Parathyroid adenoma (tissue), 2 donors: ENCODE results near the gene UBP1.
"Not testable (repeated sequence)": the region's sequence is repeated elsewhere in the genome, so short reads cannot be mapped to it uniquely, and the experiment has no call there.

ENCODE experiments used
- H2AFZ ChIP-seq: fragments of 300-600 bp; sonication (generic); one replicate; pipeline ENCODE4 v1.7.0; 2017; ENCODE audit warnings: antibody characterized with exemption, mild to moderate bottlenecking
- H3K27ac ChIP-seq: fragments of 300-600 bp; sonication (generic); one replicate; pipeline ENCODE4 v1.7.0; 2017
- H3K27me3 ChIP-seq: fragments of 300-600 bp; sonication (generic); one replicate; pipeline ENCODE4 v1.7.0; 2017; ENCODE audit warnings: low read length; ENCODE audit not compliant: control insufficient read depth, insufficient read depth
- H3K36me3 ChIP-seq: fragments of 300-600 bp; sonication (generic); one replicate; pipeline ENCODE4 v1.7.0; 2017; ENCODE audit warnings: low read length; ENCODE audit not compliant: control insufficient read depth, insufficient read depth
- H3K4me1 ChIP-seq: fragments of 300-600 bp; sonication (generic); one replicate; pipeline ENCODE4 v1.7.0; 2017; ENCODE audit warnings: control low read depth
- H3K4me2 ChIP-seq: fragments of 300-600 bp; sonication (generic); one replicate; pipeline ENCODE4 v1.7.0; 2017; ENCODE audit warnings: low read length
- H3K4me3 ChIP-seq: fragments of 300-600 bp; sonication (generic); one replicate; pipeline ENCODE4 v1.7.0; 2017; ENCODE audit warnings: low read depth, low read length
- H3K79me2 ChIP-seq: fragments of 300-600 bp; sonication (generic); one replicate; pipeline ENCODE4 v1.7.0; 2017; ENCODE audit warnings: control low read depth
- H3K9ac ChIP-seq: fragments of 300-600 bp; sonication (generic); one replicate; pipeline ENCODE4 v1.7.0; 2017; ENCODE audit warnings: mild to moderate bottlenecking
- H3K9me3 ChIP-seq: fragments of 300-600 bp; sonication (generic); one replicate; pipeline ENCODE4 v1.7.0; 2017; ENCODE audit warnings: low read length; ENCODE audit not compliant: control insufficient read depth
- TF ChIP-seq, protein P1 (sequence below): fragments of 300-600 bp; sonication (generic); IDR thresholded peaks from one replicate; pipeline ENCODE4 v1.7.0; 2017; ENCODE audit warnings: antibody characterized with exemption, mild to moderate bottlenecking
- donor health status: primary hyperparathyroidism.

Gene UBP1

GRCh38 chr3:33438284-33438668 lies 1.9 kb downstream of the UBP1 start:
- H3K4me2 ChIP-seq = peak overlapping the region; percentile 66
- no peaks in the 10 kb centered on the region for H3K36me3 ChIP-seq
- no peaks in the 10 kb centered on the region for H3K4me1 ChIP-seq
- peak overlapping the region; percentile 89 for H3K4me3 ChIP-seq
- no peaks in the 10 kb centered on the region for H3K27me3 ChIP-seq
- no peak overlapping the region for H3K9ac ChIP-seq
- H3K9me3 ChIP-seq = no peaks in the 10 kb centered on the region
- H3K79me2 ChIP-seq = peaks cover 35% of the 10 kb centered on the region
- H3K27ac ChIP-seq = peak overlapping the region; percentile 13
- TF ChIP-seq, protein P1, sequence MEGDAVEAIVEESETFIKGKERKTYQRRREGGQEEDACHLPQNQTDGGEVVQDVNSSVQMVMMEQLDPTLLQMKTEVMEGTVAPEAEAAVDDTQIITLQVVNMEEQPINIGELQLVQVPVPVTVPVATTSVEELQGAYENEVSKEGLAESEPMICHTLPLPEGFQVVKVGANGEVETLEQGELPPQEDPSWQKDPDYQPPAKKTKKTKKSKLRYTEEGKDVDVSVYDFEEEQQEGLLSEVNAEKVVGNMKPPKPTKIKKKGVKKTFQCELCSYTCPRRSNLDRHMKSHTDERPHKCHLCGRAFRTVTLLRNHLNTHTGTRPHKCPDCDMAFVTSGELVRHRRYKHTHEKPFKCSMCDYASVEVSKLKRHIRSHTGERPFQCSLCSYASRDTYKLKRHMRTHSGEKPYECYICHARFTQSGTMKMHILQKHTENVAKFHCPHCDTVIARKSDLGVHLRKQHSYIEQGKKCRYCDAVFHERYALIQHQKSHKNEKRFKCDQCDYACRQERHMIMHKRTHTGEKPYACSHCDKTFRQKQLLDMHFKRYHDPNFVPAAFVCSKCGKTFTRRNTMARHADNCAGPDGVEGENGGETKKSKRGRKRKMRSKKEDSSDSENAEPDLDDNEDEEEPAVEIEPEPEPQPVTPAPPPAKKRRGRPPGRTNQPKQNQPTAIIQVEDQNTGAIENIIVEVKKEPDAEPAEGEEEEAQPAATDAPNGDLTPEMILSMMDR = no peak
- H2AFZ ChIP-seq = no peak overlapping the region

DNA sequence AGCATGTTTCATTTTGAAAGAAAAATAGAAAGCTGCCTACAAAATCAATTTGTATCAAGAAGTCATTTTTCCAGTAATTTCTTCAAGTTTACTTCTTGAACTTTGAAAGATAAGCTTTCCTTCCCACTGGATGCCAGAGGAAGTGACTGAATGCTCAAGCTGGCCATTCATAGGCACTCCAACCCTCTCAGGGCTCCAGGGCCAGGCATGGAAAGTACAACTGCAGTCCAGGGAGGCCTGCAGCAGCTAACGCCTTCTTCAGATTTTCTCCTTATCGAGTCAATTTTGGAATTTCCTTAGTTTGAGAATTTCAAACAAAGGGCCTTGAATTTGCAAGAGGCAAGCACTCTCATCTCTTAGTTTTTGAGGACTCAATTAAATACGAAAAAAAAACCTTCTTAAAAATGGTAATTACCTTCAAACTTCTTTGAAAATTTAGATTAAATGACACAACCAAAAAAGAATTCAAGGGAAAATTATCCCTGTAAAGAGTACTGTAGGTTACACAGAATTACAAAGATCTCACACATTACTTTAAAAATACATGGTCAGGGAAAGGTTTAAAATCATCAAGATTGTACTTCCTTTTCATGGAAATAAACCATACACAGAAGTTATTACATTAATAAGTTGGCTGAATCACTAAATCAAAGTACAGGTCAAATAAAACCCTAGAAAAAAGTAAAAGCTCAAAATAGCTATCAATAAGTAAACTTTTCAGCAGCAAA lies 2.5 kb downstream of the UBP1 start:
- Histone ChIP-seq H3K4me2 (peak overlapping the region; percentile 66), H3K4me3 (peak overlapping the region; percentile 89), H3K27ac (no peak overlapping the region), H3K79me2 (peaks cover 38% of the 10 kb centered on the region), H3K9ac (no peak overlapping the region), H3K4me1 (no peaks in the 10 kb centered on the region), H3K9me3 (no peaks in the 10 kb centered on the region), H3K27me3 (no peaks in the 10 kb centered on the region), H3K36me3 (no peaks in the 10 kb centered on the region), H2AFZ (no peak overlapping the region)
- TF ChIP-seq, protein P1 = no peak

DNA sequence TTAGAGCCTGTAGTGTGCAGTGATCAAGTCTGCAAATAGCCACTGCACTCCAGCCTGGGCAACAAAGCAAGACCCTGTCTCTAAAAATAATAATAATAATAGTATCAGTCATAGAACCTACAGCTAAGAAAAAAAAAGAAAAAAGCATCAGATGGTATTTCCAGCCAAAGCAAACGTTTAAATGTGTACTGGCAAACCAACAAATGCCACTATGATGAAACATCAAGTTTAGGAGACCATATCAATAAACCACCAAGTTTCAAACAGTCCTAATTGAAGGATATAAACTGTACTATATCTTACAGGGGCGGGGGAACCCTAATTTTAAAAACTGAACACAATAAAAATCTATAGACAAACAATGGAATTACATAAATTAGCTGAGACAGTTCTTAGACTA lies 6.4 kb downstream of the UBP1 start:
- no peak overlapping the region for H3K4me3 ChIP-seq
- no peak overlapping the region for H3K9ac ChIP-seq
- H3K27ac ChIP-seq = no peak overlapping the region
- no peaks in the 10 kb centered on the region for H3K27me3 ChIP-seq
- no peak overlapping the region for H3K4me2 ChIP-seq
- TF ChIP-seq, protein P1 = no peak
- no peaks in the 10 kb centered on the region for H3K9me3 ChIP-seq
- peaks cover 56% of the 10 kb centered on the region for H3K79me2 ChIP-seq
- H3K4me1 ChIP-seq = no peaks in the 10 kb centered on the region
- no peaks in the 10 kb centered on the region for H3K36me3 ChIP-seq
- no peak overlapping the region for H2AFZ ChIP-seq

DNA sequence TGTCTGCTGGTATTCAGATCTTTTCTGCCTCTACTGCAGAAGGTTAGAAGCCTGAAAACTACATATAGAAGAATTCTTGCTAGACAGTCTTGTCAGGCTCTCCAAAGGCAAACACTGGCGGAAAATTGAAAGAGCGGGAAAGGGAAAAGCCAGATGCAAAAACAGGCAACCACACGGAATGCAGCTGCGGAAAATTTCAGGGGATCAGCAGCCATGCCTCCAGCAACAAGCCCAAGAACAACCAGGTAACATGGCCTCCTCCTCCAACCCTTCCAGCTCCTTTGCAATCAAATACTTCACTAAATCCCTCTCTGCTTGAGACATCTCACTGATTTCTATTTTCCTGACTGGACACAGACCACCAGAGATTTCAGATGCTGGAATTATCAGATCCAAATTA lies 9.6 kb downstream of the UBP1 start:
- H3K36me3 ChIP-seq = no peaks in the 10 kb centered on the region
- no peak overlapping the region for H2AFZ ChIP-seq
- no peaks in the 10 kb centered on the region for H3K4me1 ChIP-seq
- no peak overlapping the region for H3K4me3 ChIP-seq
- no peak overlapping the region for H3K9ac ChIP-seq
- H3K79me2 ChIP-seq = peaks cover 52% of the 10 kb centered on the region
- H3K27ac ChIP-seq = no peak overlapping the region
- no peak overlapping the region for H3K4me2 ChIP-seq
- TF ChIP-seq, protein P1 = no peak
- no peaks in the 10 kb centered on the region for H3K9me3 ChIP-seq
- no peaks in the 10 kb centered on the region for H3K27me3 ChIP-seq

GRCh38 chr3:33430061-33430460 lies 10.1 kb downstream of the UBP1 start:
- H2AFZ ChIP-seq = no peak overlapping the region
- H3K9ac ChIP-seq = no peak overlapping the region
- H3K4me1 ChIP-seq = no peaks in the 10 kb centered on the region
- H3K27ac ChIP-seq = no peak overlapping the region
- H3K4me2 ChIP-seq = no peak overlapping the region
- no peaks in the 10 kb centered on the region for H3K9me3 ChIP-seq
- peaks cover 48% of the 10 kb centered on the region for H3K79me2 ChIP-seq
- TF ChIP-seq, protein P1 = no peak
- no peaks in the 10 kb centered on the region for H3K27me3 ChIP-seq
- H3K4me3 ChIP-seq = no peak overlapping the region
- H3K36me3 ChIP-seq = no peaks in the 10 kb centered on the region

- not testable (repeated sequence) for H3K4me1 ChIP-seq, H3K36me3 ChIP-seq, H3K9me3 ChIP-seq, H3K27me3 ChIP-seq, H3K27ac ChIP-seq, H2AFZ ChIP-seq, H3K4me3 ChIP-seq, H3K4me2 ChIP-seq, H3K9ac ChIP-seq
- peaks cover 44% of the 10 kb centered on the region for H3K79me2 ChIP-seq
These were observed 10.9 kb downstream of the UBP1 start for GRCh38 chr3:33429306-33429705.
